GM06990 (cell line): ENCODE data around the gene MED10.

Source experiments
- DNase-seq: peaks from one replicate; pipeline ENCODE4 v3.0.0-alpha.2; 2011; ENCODE audit not compliant: insufficient read length; ENCODE audit errors: extremely low read depth
- H3K27me3 ChIP-seq: replicated peaks from 2 replicates; pipeline ENCODE4 v1.6.0; 2011; ENCODE audit warnings: low read length; ENCODE audit not compliant: control insufficient read depth, insufficient read depth
- H3K36me3 ChIP-seq: 2 replicates; pipeline ENCODE4 v1.5.1; 2011; ENCODE audit warnings: low read length; ENCODE audit not compliant: control insufficient read depth, insufficient read depth
- H3K4me3 ChIP-seq: replicated peaks from 2 replicates; pipeline ENCODE4 v1.5.1; 2011; ENCODE audit warnings: low read depth, mild to moderate bottlenecking, control low read depth, low read length
- TF ChIP-seq, protein P1 (sequence below): IDR thresholded peaks from 2 replicates; pipeline ENCODE4 v1.5.1; 2011; ENCODE audit warnings: low read length, control low read depth, mild to moderate bottlenecking, inconsistent platforms; ENCODE audit not compliant: insufficient read depth, poor library complexity, severe bottlenecking

MED10 gene

GRCh38 chr5:6394429-6395101, 16.2 kb upstream of the MED10 start:
- Histone ChIP-seq H3K4me3 (no peak overlapping the region), H3K27me3 (0 out of 2 replicates have a peak, but pooled peaks cover 1% of the 10 kb centered on the region), H3K36me3 (no peaks in the 10 kb centered on the region)
- no peak for DNase-seq
- TF ChIP-seq, protein P1, sequence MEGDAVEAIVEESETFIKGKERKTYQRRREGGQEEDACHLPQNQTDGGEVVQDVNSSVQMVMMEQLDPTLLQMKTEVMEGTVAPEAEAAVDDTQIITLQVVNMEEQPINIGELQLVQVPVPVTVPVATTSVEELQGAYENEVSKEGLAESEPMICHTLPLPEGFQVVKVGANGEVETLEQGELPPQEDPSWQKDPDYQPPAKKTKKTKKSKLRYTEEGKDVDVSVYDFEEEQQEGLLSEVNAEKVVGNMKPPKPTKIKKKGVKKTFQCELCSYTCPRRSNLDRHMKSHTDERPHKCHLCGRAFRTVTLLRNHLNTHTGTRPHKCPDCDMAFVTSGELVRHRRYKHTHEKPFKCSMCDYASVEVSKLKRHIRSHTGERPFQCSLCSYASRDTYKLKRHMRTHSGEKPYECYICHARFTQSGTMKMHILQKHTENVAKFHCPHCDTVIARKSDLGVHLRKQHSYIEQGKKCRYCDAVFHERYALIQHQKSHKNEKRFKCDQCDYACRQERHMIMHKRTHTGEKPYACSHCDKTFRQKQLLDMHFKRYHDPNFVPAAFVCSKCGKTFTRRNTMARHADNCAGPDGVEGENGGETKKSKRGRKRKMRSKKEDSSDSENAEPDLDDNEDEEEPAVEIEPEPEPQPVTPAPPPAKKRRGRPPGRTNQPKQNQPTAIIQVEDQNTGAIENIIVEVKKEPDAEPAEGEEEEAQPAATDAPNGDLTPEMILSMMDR, result no peak

DNA sequence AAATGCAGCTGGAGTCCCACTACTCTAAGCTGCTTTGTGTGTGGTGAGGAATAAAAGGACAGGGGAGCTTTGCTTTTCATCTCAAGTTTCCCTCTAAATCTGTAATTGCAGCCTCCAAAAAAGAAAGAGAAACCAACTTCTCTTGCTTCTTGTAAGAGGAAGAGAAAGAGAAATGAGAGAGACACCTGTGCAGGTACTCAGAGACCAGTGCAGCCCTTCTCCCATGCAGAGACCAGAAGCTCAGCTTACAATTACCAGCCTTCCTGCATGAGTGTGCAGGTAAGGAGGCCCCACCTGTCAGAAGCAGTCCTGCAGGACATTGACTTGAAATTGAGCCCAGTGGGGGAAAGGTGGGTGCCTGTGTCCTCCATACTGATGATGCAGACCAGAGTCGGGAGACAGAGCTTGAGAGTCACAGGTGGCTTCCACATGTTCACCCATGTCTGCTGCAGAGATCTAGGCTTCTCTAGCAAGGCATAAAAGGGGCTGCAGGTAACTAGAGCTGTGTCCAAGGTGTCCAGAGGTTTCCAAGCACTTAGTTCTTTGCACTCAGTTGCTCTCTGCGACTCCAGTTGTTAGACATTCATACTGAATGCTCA, 15.3 kb upstream of the MED10 start:
- no peak for DNase-seq
- no peak overlapping the region for H3K4me3 ChIP-seq
- 0 out of 2 replicates have a peak, but pooled peaks cover 1% of the 10 kb centered on the region for H3K27me3 ChIP-seq
- TF ChIP-seq, protein P1, result no peak
- no peaks in the 10 kb centered on the region for H3K36me3 ChIP-seq

DNA sequence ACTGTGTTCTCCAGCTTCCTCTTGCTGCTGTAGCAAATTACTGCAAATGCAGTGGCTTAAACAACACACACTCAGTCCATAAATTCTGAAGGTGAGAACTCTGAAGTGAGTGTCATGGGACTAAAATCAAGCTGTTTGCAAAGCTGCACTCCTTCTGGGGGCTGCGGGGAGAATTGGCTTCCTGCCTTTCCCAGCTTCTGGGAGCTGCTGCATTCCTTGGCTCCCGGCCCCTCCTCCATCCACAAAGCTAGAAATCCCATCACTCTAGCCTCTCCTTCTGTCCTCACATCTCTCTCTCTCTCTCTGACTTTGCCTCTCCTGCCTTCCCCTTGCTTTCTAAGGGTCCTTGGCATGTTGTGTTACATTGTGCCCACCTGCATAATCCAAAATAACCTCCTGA, 14.2 kb upstream of the MED10 start:
- H3K36me3 ChIP-seq, result no peaks in the 10 kb centered on the region
- 0 out of 2 replicates have a peak, but pooled peaks cover 1% of the 10 kb centered on the region for H3K27me3 ChIP-seq

DNA sequence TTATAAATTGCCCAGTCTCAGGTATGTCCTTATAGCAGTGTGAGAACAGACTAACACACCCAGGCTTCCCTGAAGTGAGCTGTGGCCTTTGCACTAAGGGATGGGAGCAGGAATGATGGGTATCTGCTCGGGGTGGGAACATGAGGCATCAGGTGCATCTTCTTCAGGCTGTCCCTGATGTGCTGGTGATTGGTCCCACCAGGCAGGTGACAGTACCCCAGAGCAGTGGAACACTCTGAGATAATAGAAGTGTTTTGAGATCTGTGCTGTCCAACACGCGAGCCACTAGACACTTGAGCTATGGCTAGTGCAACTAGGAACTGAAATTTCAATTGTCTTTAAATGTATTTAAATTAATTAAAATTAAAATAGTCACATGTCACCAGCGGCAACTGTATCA, 12.8 kb upstream of the MED10 start:
- TF ChIP-seq, protein P1, result no peak
- H3K4me3 ChIP-seq, result no peak overlapping the region
- H3K27me3 ChIP-seq, result 0 out of 2 replicates have a peak, but pooled peaks cover 1% of the 10 kb centered on the region
- no peak for DNase-seq
- no peaks in the 10 kb centered on the region for H3K36me3 ChIP-seq

More for the DNA sequence above, 14.2 kb upstream of the MED10 start:
- H3K4me3 ChIP-seq, result no peak overlapping the region
- no peak for DNase-seq
- TF ChIP-seq, protein P1, result no peak

DNA sequence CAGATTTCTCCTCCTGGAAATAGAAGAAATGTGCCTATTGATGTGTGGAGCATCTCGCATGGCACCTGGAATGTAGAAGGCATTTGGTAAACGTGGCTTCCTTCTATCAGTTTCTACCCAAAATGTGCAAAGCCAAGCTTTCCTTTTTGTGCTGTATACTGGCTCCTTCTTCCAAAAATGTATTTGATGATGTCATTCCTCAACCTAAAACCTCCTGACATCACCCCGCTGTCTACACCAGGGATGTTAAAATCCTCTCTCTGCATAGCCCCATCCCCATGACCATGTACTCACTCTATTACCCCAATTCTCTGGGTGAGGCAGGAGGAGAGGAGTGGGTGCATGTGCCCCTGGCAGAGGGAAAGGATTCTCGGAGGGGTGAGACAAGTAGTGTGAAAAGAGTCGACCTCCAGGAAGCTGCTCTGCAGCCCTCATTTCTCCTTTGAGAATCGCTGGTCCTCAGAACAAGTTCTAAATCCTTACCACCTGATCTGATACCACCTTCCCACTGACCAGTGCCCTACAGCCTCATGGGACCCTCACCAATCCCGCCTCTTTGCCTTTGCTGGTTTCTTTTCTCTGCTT, 11.7 kb upstream of the MED10 start:
- DNase-seq, result no peak
- Histone ChIP-seq H3K36me3 (no peaks in the 10 kb centered on the region), H3K4me3 (no peak overlapping the region), H3K27me3 (0 out of 2 replicates have a peak, but pooled peaks cover 1% of the 10 kb centered on the region)
- TF ChIP-seq, protein P1, result no peak
